Transverse colon (tissue), 4 donors: ENCODE measurements around the gene ZNF268.

Experiments
- CTCF ChIP-seq, 5 experiments: fragments of 200-600 bp in 3 of 5; fragments of 450-650 bp in 2 of 5; sonication (generic) in 3 of 5; IDR thresholded peaks; 1 replicate in 2 of 5; 2 replicates in 3 of 5; pipeline ENCODE4 v1.5.1; 2016 to 2017; ENCODE audit warnings: antibody characterized with exemption in 5 of 5, inconsistent platforms in 3 of 5, mild to moderate bottlenecking in 2 of 5, moderate library complexity in 1 of 5
- EP300 ChIP-seq: sonication (generic); formaldehyde crosslinking; IDR thresholded peaks from one replicate; pipeline ENCODE4 v1.6.1; 2017; ENCODE audit warnings: antibody characterized with exemption, low read depth
- POLR2A ChIP-seq: fragments of 450-650 bp; IDR thresholded peaks from one replicate; pipeline ENCODE4 v1.6.1; 2016; ENCODE audit warnings: antibody characterized with exemption, mild to moderate bottlenecking, moderate library complexity
- POLR2AphosphoS5 ChIP-seq, 3 donors: sonication (generic); formaldehyde crosslinking; IDR thresholded peaks; one replicate each; pipeline ENCODE4 v1.6.1; 2016; ENCODE audit warnings: antibody characterized with exemption in 3 of 3

- TF ChIP-seq CTCF (IDR thresholded peaks at IDR 0.05), result no peak
- TF ChIP-seq POLR2A, result no peak
- no peak for TF ChIP-seq EP300
- TF ChIP-seq POLR2AphosphoS5 (IDR thresholded peaks at IDR 0.05), result no peak
Observed at GRCh38 chr12:133192847-133193246, 11.6 kb downstream of the ZNF268 start.
